ENCODE results near the gene SLIT3. TPM values are rescaled to one million over a fixed set of nuclear protein-coding genes. Genes with fewer than 3 reads are reported as not detected.

SLIT3 gene
- total RNA-seq, 1 donor from 2014 or later, result under 0.01 TPM

GRCh38 chr5:169265888-169266287 is 35.1 kb downstream of the SLIT3 start:
- no peak for DNase-seq (ENCODE audit: low read depth in 2 of 2)

- no peak for DNase-seq (ENCODE audit: low read depth in 2 of 2)
These were observed 37.3 kb downstream of the SLIT3 start for GRCh38 chr5:169263591-169263990.

- no peak for DNase-seq (ENCODE audit: low read depth in 2 of 2)
These were observed 39.9 kb downstream of the SLIT3 start for GRCh38 chr5:169260896-169261569.

GRCh38 chr5:169258372-169259000 is 42.5 kb downstream of the SLIT3 start:
- DNase-seq (ENCODE audit: low read depth in 2 of 2), result no peak

- DNase-seq (ENCODE audit: low read depth in 2 of 2), result no peak
These were observed 44.7 kb downstream of the SLIT3 start for GRCh38 chr5:169256191-169256590.

- no peak for DNase-seq (ENCODE audit: low read depth in 2 of 2)
These were observed 47.9 kb downstream of the SLIT3 start for GRCh38 chr5:169253071-169253470.

GRCh38 chr5:169251333-169252084 is 49.4 kb downstream of the SLIT3 start:
- no peak for DNase-seq (ENCODE audit: low read depth in 2 of 2)

GRCh38 chr5:169250887-169251286 is 50.1 kb downstream of the SLIT3 start:
- no peak for DNase-seq (ENCODE audit: low read depth in 2 of 2)

GRCh38 chr5:169248996-169249395 is 51.9 kb downstream of the SLIT3 start:
- no peak for DNase-seq (ENCODE audit: low read depth in 2 of 2)

GRCh38 chr5:169248550-169248949 is 52.4 kb downstream of the SLIT3 start:
- DNase-seq (ENCODE audit: low read depth in 2 of 2), result no peak

GRCh38 chr5:169244812-169245211 is 56.1 kb downstream of the SLIT3 start:
- no peak for DNase-seq (ENCODE audit: low read depth in 2 of 2)

- no peak for DNase-seq (ENCODE audit: low read depth in 2 of 2)
These were observed 57.1 kb downstream of the SLIT3 start for GRCh38 chr5:169243651-169244422.

- DNase-seq (ENCODE audit: low read depth in 2 of 2), result no peak
These were observed 58.1 kb downstream of the SLIT3 start for GRCh38 chr5:169242849-169243186.

- DNase-seq (ENCODE audit: low read depth in 2 of 2), result no peak
These were observed 58.6 kb downstream of the SLIT3 start for GRCh38 chr5:169242175-169242848.

- no peak for DNase-seq (ENCODE audit: low read depth in 2 of 2)
These were observed 71.5 kb downstream of the SLIT3 start for GRCh38 chr5:169229342-169229892.

GRCh38 chr5:169226895-169227294 is 74.0 kb downstream of the SLIT3 start:
- DNase-seq (ENCODE audit: low read depth in 2 of 2), result no peak

GRCh38 chr5:169225830-169226356 is 75.0 kb downstream of the SLIT3 start:
- DNase-seq (ENCODE audit: low read depth in 2 of 2), result no peak

GRCh38 chr5:169223595-169223953 is 77.4 kb downstream of the SLIT3 start:
- DNase-seq (ENCODE audit: low read depth in 2 of 2), result no peak

- DNase-seq (ENCODE audit: low read depth in 2 of 2), result no peak
These were observed 77.9 kb downstream of the SLIT3 start for GRCh38 chr5:169222934-169223594.

GRCh38 chr5:169221519-169221918 is 79.4 kb downstream of the SLIT3 start:
- DNase-seq (ENCODE audit: low read depth in 2 of 2), result no peak
